ENCODE results near the gene OR5A2. TPM values are rescaled to one million over a fixed set of nuclear protein-coding genes. Genes with fewer than 3 reads are reported as not detected.
"Not testable (repeated sequence)": the region's sequence is repeated elsewhere in the genome, so short reads cannot be mapped to it uniquely, and the experiment has no call there.

OR5A2 gene
- polyA plus RNA-seq, 4 donors, result not detected

- no peak for DNase-seq
- H3K9me3 ChIP-seq (ENCODE audit: control insufficient read depth in 2 of 2, insufficient read depth in 1 of 2, low read depth in 1 of 2, low read length in 1 of 2), result no peaks in the 10 kb centered on the region
- H3K36me3 ChIP-seq (ENCODE audit: control insufficient read depth in 3 of 3, insufficient read depth in 2 of 3, low read depth in 1 of 3, low read length in 3 of 3), result no peaks in the 10 kb centered on the region
- WGBS, 3 donors, result 60 to 75% (median 70%) methylated on average over 1 of the region's 1 CpG
- H3K4me3 ChIP-seq (ENCODE audit: low read depth in 1 of 3, low read length in 3 of 3), result no peak overlapping the region
- no peak for FAIRE-seq
- no peaks in the 10 kb centered on the region for H3K27me3 ChIP-seq (ENCODE audit: control insufficient read depth in 3 of 3, insufficient read depth in 3 of 3, low read length in 3 of 3)
- H3K4me1 ChIP-seq (ENCODE audit: control insufficient read depth in 3 of 3, insufficient read depth in 2 of 3, low read depth in 1 of 3, low read length in 2 of 3), result no peaks in the 10 kb centered on the region
- H3K27ac ChIP-seq (ENCODE audit: low read depth in 1 of 3, low read length in 2 of 3), result no peak overlapping the region
Measured at GRCh38 chr11:59415111-59415510, 11.1 kb downstream of the OR5A2 start.

- Histone ChIP-seq H3K36me3 (ENCODE audit: control insufficient read depth in 3 of 3, insufficient read depth in 2 of 3, low read depth in 1 of 3, low read length in 3 of 3) (no peaks in the 10 kb centered on the region), H3K27me3 (ENCODE audit: control insufficient read depth in 3 of 3, insufficient read depth in 3 of 3, low read length in 3 of 3) (no peaks in the 10 kb centered on the region), H3K4me1 (ENCODE audit: control insufficient read depth in 3 of 3, insufficient read depth in 2 of 3, low read depth in 1 of 3, low read length in 2 of 3) (no peaks in the 10 kb centered on the region), H3K4me3 (ENCODE audit: low read depth in 1 of 3, low read length in 3 of 3) (no peak overlapping the region), H3K9me3 (ENCODE audit: control insufficient read depth in 2 of 2, insufficient read depth in 1 of 2, low read depth in 1 of 2, low read length in 1 of 2) (no peaks in the 10 kb centered on the region), H3K27ac (ENCODE audit: low read depth in 1 of 3, low read length in 2 of 3) (no peak overlapping the region)
- DNase-seq (no peak), FAIRE-seq (no peak)
- WGBS, 3 donors, result 55 to 69% (median 64%) methylated on average over 2 of the region's 2 CpGs
Measured at GRCh38 chr11:59413646-59414045, 12.6 kb downstream of the OR5A2 start.

- FAIRE-seq (no peak), DNase-seq (no peak)
- no peaks in the 10 kb centered on the region for H3K4me1 ChIP-seq (ENCODE audit: control insufficient read depth in 3 of 3, insufficient read depth in 2 of 3, low read depth in 1 of 3, low read length in 2 of 3)
- no peak overlapping the region for H3K27ac ChIP-seq (ENCODE audit: low read depth in 1 of 3, low read length in 2 of 3)
- H3K9me3 ChIP-seq (ENCODE audit: control insufficient read depth in 2 of 2, insufficient read depth in 1 of 2, low read depth in 1 of 2, low read length in 1 of 2), result peaks cover 0 to 6% of the 10 kb centered on the region in 2 donors
- no peaks in the 10 kb centered on the region for H3K36me3 ChIP-seq (ENCODE audit: control insufficient read depth in 3 of 3, insufficient read depth in 2 of 3, low read depth in 1 of 3, low read length in 3 of 3)
- no peaks in the 10 kb centered on the region for H3K27me3 ChIP-seq (ENCODE audit: control insufficient read depth in 3 of 3, insufficient read depth in 3 of 3, low read length in 3 of 3)
- no peak overlapping the region for H3K4me3 ChIP-seq (ENCODE audit: low read depth in 1 of 3, low read length in 3 of 3)
Measured at GRCh38 chr11:59403546-59403945, 22.7 kb downstream of the OR5A2 start.

DNA sequence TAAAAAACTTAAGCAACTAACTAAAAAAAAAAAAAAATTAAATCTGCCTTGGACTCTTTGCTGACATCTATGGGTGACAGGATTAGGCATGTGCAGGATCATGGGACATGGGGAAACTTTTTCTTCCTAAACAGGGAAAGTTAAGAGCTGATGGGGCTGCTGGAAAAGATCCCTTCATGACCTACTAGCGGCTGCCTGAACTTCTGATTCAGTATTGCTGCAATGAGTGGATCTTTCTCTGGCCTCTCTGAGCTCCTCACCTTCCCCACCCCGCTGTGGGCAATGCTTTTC, 25.0 kb downstream of the OR5A2 start:
- Histone ChIP-seq H3K9me3 (ENCODE audit: control insufficient read depth in 2 of 2, insufficient read depth in 1 of 2, low read depth in 1 of 2, low read length in 1 of 2) (peaks cover 0 to 6% of the 10 kb centered on the region in 2 donors), H3K36me3 (ENCODE audit: control insufficient read depth in 3 of 3, insufficient read depth in 2 of 3, low read depth in 1 of 3, low read length in 3 of 3) (no peaks in the 10 kb centered on the region), H3K27ac (ENCODE audit: low read depth in 1 of 3, low read length in 2 of 3) (no peak overlapping the region), H3K4me1 (ENCODE audit: control insufficient read depth in 3 of 3, insufficient read depth in 2 of 3, low read depth in 1 of 3, low read length in 2 of 3) (no peaks in the 10 kb centered on the region), H3K27me3 (ENCODE audit: control insufficient read depth in 3 of 3, insufficient read depth in 3 of 3, low read length in 3 of 3) (no peaks in the 10 kb centered on the region), H3K4me3 (ENCODE audit: low read depth in 1 of 3, low read length in 3 of 3) (no peak overlapping the region)
- FAIRE-seq (no peak), DNase-seq (no peak)
- 55 to 59% (median 59%) methylated on average over 2 of the region's 2 CpGs for WGBS, 3 donors

GRCh38 chr11:59400461-59401261, 25.6 kb downstream of the OR5A2 start:
- 73 to 80% (median 79%) methylated on average over 3 of the region's 3 CpGs for WGBS, 3 donors
- Histone ChIP-seq H3K27me3 (ENCODE audit: control insufficient read depth in 3 of 3, insufficient read depth in 3 of 3, low read length in 3 of 3) (no peaks in the 10 kb centered on the region), H3K27ac (ENCODE audit: low read depth in 1 of 3, low read length in 2 of 3) (no peak overlapping the region), H3K4me3 (ENCODE audit: low read depth in 1 of 3, low read length in 3 of 3) (no peak overlapping the region), H3K9me3 (ENCODE audit: control insufficient read depth in 2 of 2, insufficient read depth in 1 of 2, low read depth in 1 of 2, low read length in 1 of 2) (peaks cover 0 to 6% of the 10 kb centered on the region in 2 donors), H3K36me3 (ENCODE audit: control insufficient read depth in 3 of 3, insufficient read depth in 2 of 3, low read depth in 1 of 3, low read length in 3 of 3) (no peaks in the 10 kb centered on the region), H3K4me1 (ENCODE audit: control insufficient read depth in 3 of 3, insufficient read depth in 2 of 3, low read depth in 1 of 3, low read length in 2 of 3) (no peaks in the 10 kb centered on the region)
- DNase-seq, result no peak
- FAIRE-seq, result no peak

GRCh38 chr11:59394186-59394585, 32.0 kb downstream of the OR5A2 start:
- Histone ChIP-seq H3K4me3 (ENCODE audit: low read depth in 1 of 3, low read length in 3 of 3) (no peak overlapping the region), H3K27ac (ENCODE audit: low read depth in 1 of 3, low read length in 2 of 3) (no peak overlapping the region), H3K36me3 (ENCODE audit: control insufficient read depth in 3 of 3, insufficient read depth in 2 of 3, low read depth in 1 of 3, low read length in 3 of 3) (no peaks in the 10 kb centered on the region), H3K27me3 (ENCODE audit: control insufficient read depth in 3 of 3, insufficient read depth in 3 of 3, low read length in 3 of 3) (no peaks in the 10 kb centered on the region), H3K4me1 (ENCODE audit: control insufficient read depth in 3 of 3, insufficient read depth in 2 of 3, low read depth in 1 of 3, low read length in 2 of 3) (no peaks in the 10 kb centered on the region), H3K9me3 (ENCODE audit: control insufficient read depth in 2 of 2, insufficient read depth in 1 of 2, low read depth in 1 of 2, low read length in 1 of 2) (no peaks in the 10 kb centered on the region)
- FAIRE-seq (no peak), DNase-seq (no peak)

GRCh38 chr11:59380263-59381059, 45.8 kb downstream of the OR5A2 start:
- FAIRE-seq (no peak), DNase-seq (no peak)
- H3K4me1 ChIP-seq (ENCODE audit: control insufficient read depth in 3 of 3, insufficient read depth in 2 of 3, low read depth in 1 of 3, low read length in 2 of 3), result no peaks in the 10 kb centered on the region
- H3K9me3 ChIP-seq (ENCODE audit: control insufficient read depth in 2 of 2, insufficient read depth in 1 of 2, low read depth in 1 of 2, low read length in 1 of 2), result no peaks in the 10 kb centered on the region
- 40 to 51% (median 46%) methylated on average over 2 of the region's 2 CpGs for WGBS, 3 donors
- no peaks in the 10 kb centered on the region for H3K27me3 ChIP-seq (ENCODE audit: control insufficient read depth in 3 of 3, insufficient read depth in 3 of 3, low read length in 3 of 3)
- no peak overlapping the region for H3K27ac ChIP-seq (ENCODE audit: low read depth in 1 of 3, low read length in 2 of 3)
- H3K36me3 ChIP-seq (ENCODE audit: control insufficient read depth in 3 of 3, insufficient read depth in 2 of 3, low read depth in 1 of 3, low read length in 3 of 3), result no peaks in the 10 kb centered on the region
- no peak overlapping the region for H3K4me3 ChIP-seq (ENCODE audit: low read depth in 1 of 3, low read length in 3 of 3)

DNA sequence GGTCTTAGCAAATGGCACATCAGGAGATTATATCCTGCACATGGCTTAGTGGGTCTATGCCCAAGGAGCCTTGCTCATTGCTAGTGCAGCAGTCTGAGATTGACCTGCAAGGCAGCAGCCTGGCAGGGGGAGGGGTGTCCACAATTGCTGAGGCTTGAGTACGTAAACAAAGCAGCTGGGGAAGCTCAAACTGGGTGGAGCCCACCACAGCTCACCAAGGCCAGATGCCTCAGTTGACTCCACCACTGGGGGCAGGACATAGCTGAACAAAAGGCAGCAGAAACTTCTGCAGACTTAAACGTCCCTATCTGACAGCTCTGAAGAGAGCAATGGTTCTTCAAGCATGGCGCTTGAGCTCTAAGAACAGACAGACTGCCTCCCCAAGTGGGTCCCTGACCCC, 53.9 kb downstream of the OR5A2 start:
- 12 to 52% (median 26%) methylated on average over 3 of the region's 3 CpGs for WGBS, 3 donors
- not testable (repeated sequence) for H3K27ac ChIP-seq (ENCODE audit: low read depth in 1 of 3, low read length in 2 of 3); H3K4me1 ChIP-seq (ENCODE audit: control insufficient read depth in 3 of 3, insufficient read depth in 2 of 3, low read depth in 1 of 3, low read length in 2 of 3); H3K36me3 ChIP-seq (ENCODE audit: control insufficient read depth in 3 of 3, insufficient read depth in 2 of 3, low read depth in 1 of 3, low read length in 3 of 3); H3K4me3 ChIP-seq (ENCODE audit: low read depth in 1 of 3, low read length in 3 of 3); DNase-seq; H3K9me3 ChIP-seq (ENCODE audit: control insufficient read depth in 2 of 2, insufficient read depth in 1 of 2, low read depth in 1 of 2, low read length in 1 of 2); FAIRE-seq; H3K27me3 ChIP-seq (ENCODE audit: control insufficient read depth in 3 of 3, insufficient read depth in 3 of 3, low read length in 3 of 3)
